HepG2 (cell line): Measurements from ENCODE around the gene ZFP62. TPM values are rescaled to one million over a fixed set of nuclear protein-coding genes. Genes with fewer than 3 reads are reported as not detected.

ENCODE experiments used
- ADNP ChIP-seq: sonication (generic); formaldehyde crosslinking; IDR thresholded peaks from 2 replicates; pipeline ENCODE4 v1.4.0; 2020; ENCODE audit warnings: missing genetic modification reagents
- FOXM1 ChIP-seq: sonication (generic); formaldehyde crosslinking; IDR thresholded peaks from 2 replicates; pipeline ENCODE4 v1.5.0; 2020; ENCODE audit warnings: missing genetic modification reagents
- HHEX ChIP-seq: IDR thresholded peaks from 2 replicates; pipeline ENCODE4 v1.6.1; 2016; ENCODE audit warnings: control low read depth
- HNF4A ChIP-seq: sonication (generic); formaldehyde crosslinking; IDR thresholded peaks from 2 replicates; pipeline ENCODE4 v1.4.0; 2020; ENCODE audit warnings: missing genetic modification reagents
- JARID2 ChIP-seq: sonication (generic); formaldehyde crosslinking; IDR thresholded peaks from 2 replicates; pipeline ENCODE4 v1.8.1; 2023; ENCODE audit warnings: missing genetic modification reagents, inconsistent platforms; ENCODE audit not compliant: insufficient replicate concordance
- MED1 ChIP-seq: sonication (generic); formaldehyde crosslinking; IDR thresholded peaks from 2 replicates; pipeline ENCODE4 v1.4.0; 2020; ENCODE audit warnings: missing genetic modification reagents
- NR2F2 ChIP-seq: IDR thresholded peaks from 2 replicates; pipeline ENCODE4 v1.6.1; 2012; ENCODE audit warnings: low read depth, inconsistent platforms, borderline replicate concordance
- POGZ ChIP-seq: sonication (generic); formaldehyde crosslinking; IDR thresholded peaks from 2 replicates; pipeline ENCODE4 v1.4.0; 2020; ENCODE audit warnings: mild to moderate bottlenecking, missing genetic modification reagents
- SCMH1 ChIP-seq: sonication (generic); formaldehyde crosslinking; IDR thresholded peaks from 2 replicates; pipeline ENCODE4 v1.9.0; 2021; ENCODE audit warnings: missing genetic modification reagents, mild to moderate bottlenecking, borderline replicate concordance
- SIN3B ChIP-seq: fragments of 150-350 bp; IDR thresholded peaks from 2 replicates; pipeline ENCODE4 v1.6.1; 2014; ENCODE audit warnings: low read length
- U2AF2 ChIP-seq: fragments of 200-400 bp; formaldehyde crosslinking; IDR thresholded peaks from 2 replicates; pipeline ENCODE4 v1.6.1; 2017; ENCODE audit warnings: low read depth, mild to moderate bottlenecking, low read length
- XBP1 ChIP-seq: sonication (generic); formaldehyde crosslinking; IDR thresholded peaks from 2 replicates; pipeline ENCODE4 v1.5.0; 2020; ENCODE audit warnings: missing genetic modification reagents
- ZFAT ChIP-seq: sonication (generic); formaldehyde crosslinking; conservative IDR thresholded peaks from 2 replicates; pipeline ENCODE4 v1.8.1; 2023; ENCODE audit warnings: missing genetic modification reagents, inconsistent platforms
- ZFP36L2 ChIP-seq: sonication (generic); formaldehyde crosslinking; IDR thresholded peaks from 2 replicates; pipeline ENCODE4 v1.4.0; 2020; ENCODE audit warnings: missing genetic modification reagents
- ZFP90 ChIP-seq: sonication (generic); formaldehyde crosslinking; IDR thresholded peaks from 2 replicates; pipeline ENCODE4 v1.8.0; 2022; ENCODE audit warnings: missing genetic modification reagents, mild to moderate bottlenecking, inconsistent platforms, borderline replicate concordance
- ZFYVE20 ChIP-seq: sonication (generic); formaldehyde crosslinking; IDR thresholded peaks from 2 replicates; pipeline ENCODE4 v1.8.0; 2023; ENCODE audit warnings: low read depth, mild to moderate bottlenecking, moderate library complexity, missing genetic modification reagents, borderline replicate concordance
- ZMYM2 ChIP-seq: sonication (generic); formaldehyde crosslinking; IDR thresholded peaks from 2 replicates; pipeline ENCODE4 v1.8.0; 2022; ENCODE audit warnings: mild to moderate bottlenecking, missing genetic modification reagents
- ZNF10 ChIP-seq: sonication (generic); formaldehyde crosslinking; IDR thresholded peaks from 2 replicates; pipeline ENCODE4 v1.4.0; 2020; ENCODE audit warnings: mild to moderate bottlenecking, low read depth, missing genetic modification reagents, borderline replicate concordance
- ZNF205 ChIP-seq: IDR thresholded peaks from 2 replicates; pipeline ENCODE4 v1.6.1; 2018; ENCODE audit warnings: missing biosample characterization, missing genetic modification reagents
- ZNF230 ChIP-seq: sonication (generic); formaldehyde crosslinking; IDR thresholded peaks from 2 replicates; pipeline ENCODE4 v1.4.0; 2020; ENCODE audit warnings: mild to moderate bottlenecking, missing genetic modification reagents
- ZNF282 ChIP-seq: fragments of 450-650 bp; IDR thresholded peaks from 2 replicates; pipeline ENCODE4 v1.6.1; 2018; ENCODE audit not compliant: partially characterized antibody
- ZNF451 ChIP-seq: sonication (generic); formaldehyde crosslinking; IDR thresholded peaks from 2 replicates; pipeline ENCODE4 v1.5.0; 2020; ENCODE audit warnings: mild to moderate bottlenecking, missing genetic modification reagents
- ZNF792 ChIP-seq: IDR thresholded peaks from 2 replicates; pipeline ENCODE4 v1.6.1; 2016
- ZSCAN12 ChIP-seq: sonication (generic); formaldehyde crosslinking; IDR thresholded peaks from 2 replicates; pipeline ENCODE4 v1.9.0; 2021; ENCODE audit warnings: mild to moderate bottlenecking, missing genetic modification reagents
- polyA plus RNA-seq, 8 experiments: library from polyadenylated mRNA; depleted of rRNA in 3 of 8; stranded (reverse) in 7 of 8; unstranded in 1 of 8; fragments of >200 nt; fragmentation: Illumina TruSeq in 4 of 8; extraction: Trizol in 4 of 8; gene quantifications; 2 replicates each; pipeline versions ENCODE4 v1.2.1 to v1.2.3, GENCODE V29; 2011 to 2016; ENCODE audit warnings: low read depth in 4 of 8, missing spikeins in 1 of 8, mixed read lengths in 1 of 8; ENCODE audit not compliant: insufficient read depth in 1 of 8
- total RNA-seq, 5 experiments: library from RNA; depleted of rRNA; stranded (reverse); fragments of >200 nt; fragmentation: Illumina TruSeq; extraction: Trizol; gene quantifications; 2 replicates each; pipeline ENCODE4 v1.2.3, GENCODE V29; 2016; ENCODE audit warnings: low read depth in 1 of 5
- TF ChIP-seq, protein P1 (sequence below): IDR thresholded peaks from 2 replicates; pipeline ENCODE4 v1.6.1; 2016; ENCODE audit warnings: missing biosample characterization, missing genetic modification reagents, low read depth
- TF ChIP-seq, protein P2 (sequence below): IDR thresholded peaks from 2 replicates; pipeline ENCODE4 v1.6.1; 2016
- TF ChIP-seq, protein P3 (sequence below): IDR thresholded peaks from 2 replicates; pipeline ENCODE4 v1.6.1; 2018; ENCODE audit warnings: missing genetic modification reagents
- TF ChIP-seq, protein P4 (sequence below): sonication (generic); formaldehyde crosslinking; IDR thresholded peaks from 2 replicates; pipeline ENCODE4 v1.4.0; 2020; ENCODE audit warnings: missing genetic modification reagents, borderline replicate concordance

ZFP62 gene
- total and polyA plus RNA-seq, 2 of the 13 experiments (the other 11 are each of a cell fraction or from before 2014, with no cell fraction given), result 8.2 to 19.4 TPM

DNA sequence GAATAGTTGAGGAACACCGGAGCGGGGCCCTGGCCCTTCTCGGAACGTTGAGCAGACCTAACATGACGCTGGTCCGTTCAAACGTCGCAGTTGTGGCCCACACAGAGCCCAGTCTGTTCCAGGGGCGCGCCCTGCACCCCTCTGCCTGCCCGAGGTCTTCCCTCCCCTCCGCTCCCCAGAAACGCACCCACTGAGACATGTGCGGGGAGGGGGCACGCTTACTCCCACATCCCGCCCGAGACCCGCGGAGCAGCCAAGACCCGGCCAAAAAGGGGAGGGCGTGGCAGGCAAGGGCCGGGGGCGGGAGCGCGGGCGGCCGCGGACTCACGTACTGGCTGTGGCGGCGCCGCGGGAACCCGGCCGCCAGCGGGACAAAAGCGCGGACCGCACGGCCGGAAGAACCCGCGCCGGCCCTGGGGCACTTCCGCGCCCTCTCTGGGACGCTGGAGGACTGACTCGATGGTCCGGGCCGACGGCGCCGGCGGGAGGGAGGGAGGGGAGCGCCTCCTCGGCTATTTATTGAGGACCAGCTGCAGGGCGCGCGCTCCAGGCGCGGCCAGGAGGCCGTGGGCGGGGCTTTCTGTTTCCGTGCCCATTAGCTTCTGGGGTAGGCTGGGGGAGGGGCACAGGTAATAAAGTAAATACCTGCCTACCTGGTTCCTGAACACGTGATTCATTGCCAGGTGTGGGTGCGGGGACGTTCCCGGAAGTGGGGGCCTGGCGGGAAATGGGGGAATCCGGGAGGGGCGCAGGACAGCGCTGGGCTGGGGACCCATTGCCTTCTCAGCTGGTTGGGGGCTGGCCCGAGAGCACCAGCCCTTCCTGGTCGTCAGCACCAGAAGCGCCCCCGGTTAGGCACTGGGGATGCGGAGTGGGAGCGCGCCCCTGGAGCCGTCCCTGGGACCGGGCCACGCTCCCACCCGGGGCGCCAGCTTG is at the start of gene ZFP62 (continued):
- TF ChIP-seq ZNF10 (no peak), ZFYVE20 (CRISPR knock-in tag) (no peak), HNF4A (no peak), HHEX (CRISPR knock-in tag) (no peak), XBP1 (CRISPR knock-in tag) (no peak), ZFP90 (CRISPR knock-in tag) (no peak; the same call in 1 of the 2 replicates), FOXM1 (CRISPR knock-in tag) (no peak), ZNF792 (CRISPR knock-in tag) (no peak), MED1 (CRISPR knock-in tag) (peak; percentile 61), ZFAT (CRISPR knock-in tag) (no peak), ADNP (CRISPR knock-in tag) (no peak), SCMH1 (CRISPR knock-in tag) (no peak), ZFP36L2 (CRISPR knock-in tag) (no peak), ZMYM2 (CRISPR knock-in tag) (no peak), ZNF205 (CRISPR knock-in tag) (no peak), ZSCAN12 (CRISPR knock-in tag) (peak; percentile 72; the same call in 1 of the 2 replicates), ZNF230 (CRISPR knock-in tag) (0 out of 2 replicates have a peak, but pooled peaks have one; percentile 42), SIN3B (no peak), NR2F2 (no peak), U2AF2 (no peak), POGZ (CRISPR knock-in tag) (peak; percentile 57), JARID2 (CRISPR knock-in tag) (no peak), ZNF451 (no peak), ZNF282 (no peak)
- TF ChIP-seq, protein P1, sequence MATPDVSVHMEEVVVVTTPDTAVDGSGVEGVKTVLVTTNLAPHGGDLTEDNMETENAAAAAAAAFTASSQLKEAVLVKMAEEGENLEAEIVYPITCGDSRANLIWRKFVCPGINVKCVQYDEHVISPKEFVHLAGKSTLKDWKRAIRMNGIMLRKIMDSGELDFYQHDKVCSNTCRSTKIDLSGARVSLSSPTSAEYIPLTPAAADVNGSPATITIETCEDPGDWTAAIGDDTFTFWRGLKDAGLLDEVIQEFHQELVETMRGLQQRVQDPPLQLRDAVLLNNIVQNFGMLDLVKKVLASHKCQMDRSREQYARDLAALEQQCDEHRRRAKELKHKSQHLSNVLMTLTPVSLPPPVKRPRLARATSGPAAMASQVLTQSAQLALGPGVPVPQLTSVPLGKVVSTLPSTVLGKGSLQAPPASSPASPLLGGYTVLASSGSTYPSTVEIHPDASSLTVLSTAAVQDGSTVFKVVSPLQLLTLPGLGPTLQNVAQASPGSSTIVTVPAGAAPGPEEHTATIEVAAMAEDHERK (CRISPR knock-in tag), result 0 out of 2 replicates have a peak, but pooled peaks have one; percentile 18
- TF ChIP-seq, protein P2, sequence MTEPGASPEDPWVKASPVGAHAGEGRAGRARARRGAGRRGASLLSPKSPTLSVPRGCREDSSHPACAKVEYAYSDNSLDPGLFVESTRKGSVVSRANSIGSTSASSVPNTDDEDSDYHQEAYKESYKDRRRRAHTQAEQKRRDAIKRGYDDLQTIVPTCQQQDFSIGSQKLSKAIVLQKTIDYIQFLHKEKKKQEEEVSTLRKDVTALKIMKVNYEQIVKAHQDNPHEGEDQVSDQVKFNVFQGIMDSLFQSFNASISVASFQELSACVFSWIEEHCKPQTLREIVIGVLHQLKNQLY, result no peak
- TF ChIP-seq, protein P3, sequence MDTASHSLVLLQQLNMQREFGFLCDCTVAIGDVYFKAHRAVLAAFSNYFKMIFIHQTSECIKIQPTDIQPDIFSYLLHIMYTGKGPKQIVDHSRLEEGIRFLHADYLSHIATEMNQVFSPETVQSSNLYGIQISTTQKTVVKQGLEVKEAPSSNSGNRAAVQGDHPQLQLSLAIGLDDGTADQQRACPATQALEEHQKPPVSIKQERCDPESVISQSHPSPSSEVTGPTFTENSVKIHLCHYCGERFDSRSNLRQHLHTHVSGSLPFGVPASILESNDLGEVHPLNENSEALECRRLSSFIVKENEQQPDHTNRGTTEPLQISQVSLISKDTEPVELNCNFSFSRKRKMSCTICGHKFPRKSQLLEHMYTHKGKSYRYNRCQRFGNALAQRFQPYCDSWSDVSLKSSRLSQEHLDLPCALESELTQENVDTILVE (CRISPR knock-in tag), result peak; percentile 51; the same call in 1 of the 2 replicates
- TF ChIP-seq, protein P4, sequence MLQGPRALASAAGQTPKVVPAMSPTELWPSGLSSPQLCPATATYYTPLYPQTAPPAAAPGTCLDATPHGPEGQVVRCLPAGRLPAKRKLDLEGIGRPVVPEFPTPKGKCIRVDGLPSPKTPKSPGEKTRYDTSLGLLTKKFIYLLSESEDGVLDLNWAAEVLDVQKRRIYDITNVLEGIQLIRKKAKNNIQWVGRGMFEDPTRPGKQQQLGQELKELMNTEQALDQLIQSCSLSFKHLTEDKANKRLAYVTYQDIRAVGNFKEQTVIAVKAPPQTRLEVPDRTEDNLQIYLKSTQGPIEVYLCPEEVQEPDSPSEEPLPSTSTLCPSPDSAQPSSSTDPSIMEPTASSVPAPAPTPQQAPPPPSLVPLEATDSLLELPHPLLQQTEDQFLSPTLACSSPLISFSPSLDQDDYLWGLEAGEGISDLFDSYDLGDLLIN, result no peak
